NCI-H460 (cell line): Measurements from ENCODE around the gene PSMD11. TPM values are rescaled to one million over a fixed set of nuclear protein-coding genes. Genes with fewer than 3 reads are reported as not detected.

Source experiments
- DNase-seq: peaks from one replicate; pipeline ENCODE4 v3.0.0-alpha.2; 2016; ENCODE audit warnings: low read depth; ENCODE audit errors: extremely low read depth
- total RNA-seq: library from RNA; depleted of rRNA; stranded (reverse); fragments of >200 nt; shearing (Covaris generic); gene quantifications from 2 replicates; pipeline ENCODE4 v1.2.3, GENCODE V29; 2014

PSMD11 gene
- total RNA-seq, 1 experiment from 2014 or later = 204 TPM

DNA sequence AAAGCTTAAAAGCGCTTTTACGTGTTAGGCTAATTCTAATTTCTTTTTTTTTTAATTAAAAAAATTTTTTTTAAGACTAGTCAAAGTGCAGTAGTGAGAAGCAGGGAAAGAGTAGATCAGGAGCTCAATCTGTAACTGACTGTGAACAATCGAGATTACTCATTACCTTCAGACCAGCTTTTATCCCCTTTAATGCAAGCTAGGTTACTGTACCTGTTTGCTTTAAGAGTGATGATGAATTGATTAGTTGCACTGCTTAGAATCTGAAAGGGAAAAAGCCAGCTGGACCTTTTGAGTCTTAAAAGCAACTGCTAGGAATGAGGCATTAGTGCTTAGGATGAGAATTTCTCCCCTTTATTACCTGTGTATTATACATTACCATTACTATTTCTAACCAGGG, 19.0 kb downstream of the PSMD11 start:
- DNase-seq = no peak

DNA sequence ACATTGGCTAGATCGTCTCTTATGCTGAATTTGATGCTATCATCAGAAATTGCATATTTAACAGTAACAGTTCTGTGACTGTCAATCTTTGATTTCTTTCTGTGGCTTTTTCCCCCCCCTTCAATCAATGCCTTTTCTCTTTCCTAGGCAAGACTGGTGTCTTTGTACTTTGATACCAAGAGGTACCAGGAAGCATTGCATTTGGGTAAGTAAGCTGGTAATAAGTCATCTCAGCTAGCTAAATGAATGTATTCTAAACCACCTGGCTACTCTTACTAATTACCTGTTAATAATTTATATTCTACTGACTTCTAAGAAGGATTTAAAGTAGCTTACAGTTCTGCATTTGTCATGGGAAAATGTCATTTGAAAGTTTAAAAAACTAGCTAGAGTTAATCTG, 20.1 kb downstream of the PSMD11 start:
- DNase-seq = no peak

DNA sequence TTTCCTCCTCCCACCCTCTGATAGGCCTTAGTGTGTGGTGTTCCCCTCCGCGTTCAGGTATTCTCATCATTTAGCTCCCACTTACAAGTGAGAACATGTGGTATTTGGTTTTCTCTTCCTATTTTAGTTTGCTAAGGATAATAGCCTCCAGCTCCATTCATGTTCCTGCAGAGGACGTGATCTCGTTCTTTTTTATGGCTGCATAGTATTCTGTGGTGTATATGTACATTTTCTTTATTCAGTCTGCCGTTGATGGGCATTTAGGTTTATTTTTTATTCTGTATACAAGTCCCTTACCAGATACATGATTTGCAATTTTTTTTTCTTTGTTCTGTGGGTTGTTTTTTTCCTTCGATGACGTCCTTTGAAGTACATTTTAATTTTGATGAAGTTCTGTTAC, 23.6 kb downstream of the PSMD11 start:
- DNase-seq = no peak

DNA sequence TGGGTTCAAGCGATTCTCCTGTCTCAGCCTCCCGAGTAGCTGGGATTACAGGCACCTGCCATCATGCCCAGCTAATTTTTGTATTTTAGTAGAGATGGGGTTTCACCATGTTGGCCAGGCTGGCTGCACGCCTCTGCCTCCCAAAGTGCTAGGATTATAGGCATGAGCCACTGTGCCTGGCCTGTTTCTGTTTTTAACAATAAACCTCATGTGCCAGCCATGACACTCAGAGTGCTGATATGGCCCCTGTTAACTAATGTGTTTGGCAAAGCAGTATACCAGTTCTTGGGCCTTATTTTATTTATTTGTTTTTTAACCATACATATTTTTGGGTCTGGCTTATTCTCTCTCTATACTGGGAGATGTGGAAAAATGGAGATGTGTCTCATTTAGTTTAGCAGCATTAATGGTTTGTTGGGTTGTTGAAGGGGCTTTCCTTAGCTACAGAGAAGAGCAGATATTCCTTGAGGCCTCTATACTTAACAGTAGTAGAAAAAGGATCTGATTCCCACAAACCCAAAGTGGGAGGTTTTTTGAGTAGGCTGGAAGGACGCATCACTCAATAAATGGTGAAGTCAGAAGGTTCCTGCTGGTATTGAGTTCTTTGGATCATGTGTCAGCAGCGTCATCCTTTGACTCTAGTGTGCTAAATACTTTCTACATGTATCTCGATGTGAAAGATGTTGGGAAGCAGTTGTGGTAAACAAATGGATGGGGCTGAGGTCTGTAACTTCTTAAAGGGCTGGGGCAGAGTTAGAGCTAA, 26.3 kb downstream of the PSMD11 start:
- DNase-seq = no peak

DNA sequence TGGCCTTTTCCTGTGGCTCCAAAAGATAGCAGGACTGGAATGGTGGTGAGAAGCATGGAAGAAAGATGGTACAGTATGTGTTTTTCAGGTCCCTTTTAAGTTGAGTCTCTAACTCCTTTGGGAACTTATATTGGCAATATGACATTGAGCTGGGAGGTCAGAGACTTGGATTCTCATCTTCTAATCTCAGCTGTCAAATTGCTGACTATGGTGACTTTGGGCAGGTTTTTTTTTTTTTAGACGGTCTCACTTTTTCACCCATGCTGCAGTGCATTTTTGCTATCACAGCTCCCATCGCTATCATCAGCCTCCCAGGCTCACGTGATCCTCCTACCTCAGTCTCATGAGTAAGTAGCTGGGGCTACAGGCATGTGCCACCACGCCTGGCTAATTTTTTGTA, 27.3 kb downstream of the PSMD11 start:
- no peak for DNase-seq

DNA sequence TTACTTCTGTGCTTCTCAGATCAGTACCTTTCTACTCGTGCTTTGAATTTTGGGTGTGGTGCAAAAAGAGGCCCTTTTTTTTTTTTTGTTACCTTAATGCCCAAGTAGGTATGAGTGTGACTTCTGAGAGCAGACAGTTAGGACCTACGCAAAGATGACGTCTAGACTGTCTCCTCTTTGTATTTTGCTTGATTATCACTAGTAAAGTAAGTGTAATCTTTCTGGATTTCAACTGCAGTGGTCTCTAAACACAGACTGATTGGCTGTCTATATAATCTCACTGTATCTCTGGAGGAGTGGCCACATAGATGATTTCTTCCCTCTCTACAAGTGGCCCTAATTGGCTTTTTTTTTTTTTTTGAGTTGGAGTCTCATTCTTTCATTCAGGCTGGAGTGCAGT, 30.9 kb downstream of the PSMD11 start:
- no peak for DNase-seq

DNA sequence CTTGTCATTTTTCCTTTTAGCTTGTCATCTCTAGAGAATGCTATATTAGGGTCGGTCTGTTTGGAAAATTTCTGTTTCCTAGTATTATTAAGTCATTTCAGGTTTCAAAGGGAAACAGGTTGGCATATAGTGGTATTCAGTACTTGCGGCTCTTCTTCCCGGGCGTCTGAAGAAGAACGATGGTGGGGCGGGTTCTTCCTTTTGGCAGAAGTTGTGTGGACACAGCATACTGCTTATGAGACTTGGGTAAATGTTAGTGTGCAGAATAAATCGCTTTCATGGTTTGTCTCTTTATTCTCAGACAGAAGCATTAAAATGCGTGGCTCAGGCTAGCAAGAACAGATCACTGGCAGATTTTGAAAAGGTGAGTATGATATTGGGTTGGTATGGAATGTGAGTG, 32.9 kb downstream of the PSMD11 start:
- DNase-seq = no peak

DNA sequence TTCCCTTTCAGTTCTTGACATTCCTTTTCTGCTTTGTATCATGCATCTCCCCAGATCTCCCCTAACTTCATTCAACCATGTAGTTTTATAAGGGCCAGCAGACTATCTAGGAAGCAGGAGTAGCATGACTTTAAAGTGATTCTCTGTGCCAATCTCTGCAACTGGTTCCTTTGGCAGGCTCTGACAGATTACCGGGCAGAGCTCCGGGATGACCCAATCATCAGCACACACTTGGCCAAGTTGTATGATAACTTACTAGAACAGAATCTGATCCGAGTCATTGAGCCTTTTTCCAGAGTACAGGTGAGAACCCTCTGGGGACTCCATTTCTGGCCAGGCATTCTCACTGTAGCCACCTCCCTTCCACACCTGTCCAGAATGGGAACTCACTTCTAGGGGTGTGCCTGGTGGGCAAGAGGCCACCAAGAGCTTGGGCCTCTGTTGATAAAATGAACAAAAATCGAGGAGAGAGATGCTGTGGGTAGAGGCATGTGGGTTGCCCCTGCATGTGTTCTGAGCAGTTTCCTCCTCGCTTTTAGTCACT, 34.8 kb downstream of the PSMD11 start:
- no peak for DNase-seq

DNA sequence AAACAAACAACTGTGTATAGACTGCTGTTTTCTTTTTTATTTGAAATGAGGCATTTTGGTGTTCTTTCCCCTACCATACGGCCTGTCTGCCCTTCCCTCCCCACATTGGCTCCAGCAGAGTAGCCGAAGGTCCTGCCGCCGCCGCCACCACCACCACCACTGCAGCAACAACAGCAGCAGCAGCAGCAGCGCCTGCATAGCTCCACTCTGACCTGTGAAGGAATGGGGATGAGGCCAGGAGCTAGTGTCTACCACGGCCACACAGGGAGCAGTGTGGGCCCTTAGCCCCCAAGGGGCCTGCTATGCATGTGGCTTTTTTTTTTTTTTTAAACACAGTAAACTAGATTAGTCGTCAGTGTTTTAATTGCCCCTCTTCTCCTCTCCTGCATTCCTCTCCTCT, 36.9 kb downstream of the PSMD11 start:
- no peak for DNase-seq

DNA sequence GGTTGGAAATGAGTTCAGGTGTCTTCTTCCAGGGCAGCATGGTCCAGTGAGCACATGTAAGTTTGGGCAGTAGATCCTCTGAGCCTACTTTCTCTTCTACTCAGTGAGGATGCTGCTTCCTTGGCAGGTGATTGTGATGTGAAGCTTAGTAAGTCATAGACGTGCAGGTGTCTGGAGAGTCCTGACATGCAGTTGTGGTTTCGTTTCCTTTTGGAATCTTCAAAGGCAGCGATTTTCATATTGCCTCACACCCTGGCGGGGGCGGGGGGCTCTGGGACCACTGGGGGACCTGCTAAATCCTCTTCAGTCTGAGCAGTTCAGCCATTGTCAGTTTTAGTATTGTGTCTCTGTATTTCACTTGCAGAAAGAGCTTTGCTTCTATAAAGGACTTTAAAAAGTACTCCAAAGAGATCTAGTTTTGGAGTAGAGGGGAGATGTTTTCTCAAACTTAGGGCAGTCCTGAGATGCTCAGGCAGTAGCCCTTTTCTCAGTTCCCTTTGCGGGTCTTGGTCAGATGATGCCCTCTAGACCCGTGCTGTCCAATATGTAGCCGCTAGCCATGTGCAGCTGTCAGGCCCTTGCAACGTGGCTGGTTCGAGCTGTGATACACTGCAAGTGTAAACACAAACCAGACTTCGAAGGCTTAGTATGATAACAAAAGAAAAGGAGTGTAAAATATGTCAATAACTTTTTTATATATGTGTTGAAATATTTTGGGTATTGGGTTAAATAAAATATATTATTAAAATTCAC, 38.4 kb downstream of the PSMD11 start:
- DNase-seq = no peak

DNA sequence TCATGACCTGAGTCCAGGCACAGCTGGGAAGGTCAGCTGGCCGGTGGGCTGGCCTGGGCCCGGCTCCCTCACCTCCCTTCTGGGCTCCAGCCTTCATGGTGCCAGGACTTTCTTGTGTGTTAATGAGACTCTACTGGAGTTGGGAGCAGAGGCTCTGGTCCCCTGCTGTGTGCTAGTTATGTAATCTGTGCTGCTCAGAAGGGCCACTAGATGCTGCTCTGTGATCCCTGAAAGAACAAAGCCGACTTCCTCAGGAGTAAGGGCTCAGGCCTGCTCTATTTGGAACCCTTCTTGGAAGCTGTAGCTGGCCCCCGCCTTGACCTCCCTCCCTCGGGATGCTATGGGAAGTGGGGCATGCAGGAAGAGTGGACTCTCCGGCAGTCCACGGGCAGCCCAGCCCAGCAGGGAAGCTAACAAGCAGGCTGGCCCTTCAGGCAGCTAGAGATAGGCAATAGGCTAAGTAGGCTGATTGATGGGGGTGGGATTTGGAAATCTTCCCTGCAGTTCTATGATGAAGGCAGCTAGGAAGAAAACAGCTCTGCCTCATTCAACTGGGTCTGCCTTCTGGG, 39.2 kb downstream of the PSMD11 start:
- DNase-seq = peak; percentile 62

DNA sequence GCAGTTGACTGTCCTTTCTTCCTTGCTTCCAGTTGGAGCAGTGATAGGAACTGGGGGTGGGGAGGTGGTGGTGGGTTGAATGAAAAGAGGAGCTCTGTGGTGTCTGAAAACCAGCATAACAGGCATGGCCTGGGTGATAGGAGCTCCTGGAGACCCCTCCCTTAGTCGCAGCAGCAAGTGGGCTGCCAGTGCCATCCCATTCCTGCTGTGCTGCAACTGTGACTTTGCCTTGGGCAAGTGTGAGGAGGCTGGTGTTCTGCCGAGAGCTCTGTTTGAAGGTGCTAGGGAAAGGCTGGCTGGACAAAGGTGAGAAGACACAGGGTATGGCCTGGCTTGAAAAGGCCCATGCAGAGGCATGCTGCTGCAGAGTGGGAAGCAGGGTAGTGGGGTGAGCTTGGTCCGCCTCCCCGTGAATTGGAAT, 39.7 kb downstream of the PSMD11 start:
- DNase-seq = no peak

DNA sequence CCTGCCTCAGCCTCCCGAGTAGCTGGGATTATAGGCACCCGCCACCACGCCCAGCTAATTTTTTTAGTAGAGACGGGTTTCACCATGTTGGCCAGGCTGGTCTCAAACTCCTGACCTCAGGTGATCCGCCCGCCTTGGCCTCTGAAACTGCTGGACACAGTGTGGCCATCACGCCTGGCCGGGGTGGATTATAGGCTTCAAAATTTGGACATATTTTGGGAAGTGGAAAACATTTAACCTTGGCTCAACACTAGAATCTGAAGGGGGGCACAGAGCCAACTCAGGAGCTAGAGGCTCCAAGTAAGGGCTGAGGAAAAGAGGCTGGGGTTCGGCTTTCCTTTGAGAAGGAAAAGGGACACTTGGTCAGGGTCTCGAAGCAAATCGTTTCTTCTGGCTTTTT, 40.3 kb downstream of the PSMD11 start:
- no peak for DNase-seq

DNA sequence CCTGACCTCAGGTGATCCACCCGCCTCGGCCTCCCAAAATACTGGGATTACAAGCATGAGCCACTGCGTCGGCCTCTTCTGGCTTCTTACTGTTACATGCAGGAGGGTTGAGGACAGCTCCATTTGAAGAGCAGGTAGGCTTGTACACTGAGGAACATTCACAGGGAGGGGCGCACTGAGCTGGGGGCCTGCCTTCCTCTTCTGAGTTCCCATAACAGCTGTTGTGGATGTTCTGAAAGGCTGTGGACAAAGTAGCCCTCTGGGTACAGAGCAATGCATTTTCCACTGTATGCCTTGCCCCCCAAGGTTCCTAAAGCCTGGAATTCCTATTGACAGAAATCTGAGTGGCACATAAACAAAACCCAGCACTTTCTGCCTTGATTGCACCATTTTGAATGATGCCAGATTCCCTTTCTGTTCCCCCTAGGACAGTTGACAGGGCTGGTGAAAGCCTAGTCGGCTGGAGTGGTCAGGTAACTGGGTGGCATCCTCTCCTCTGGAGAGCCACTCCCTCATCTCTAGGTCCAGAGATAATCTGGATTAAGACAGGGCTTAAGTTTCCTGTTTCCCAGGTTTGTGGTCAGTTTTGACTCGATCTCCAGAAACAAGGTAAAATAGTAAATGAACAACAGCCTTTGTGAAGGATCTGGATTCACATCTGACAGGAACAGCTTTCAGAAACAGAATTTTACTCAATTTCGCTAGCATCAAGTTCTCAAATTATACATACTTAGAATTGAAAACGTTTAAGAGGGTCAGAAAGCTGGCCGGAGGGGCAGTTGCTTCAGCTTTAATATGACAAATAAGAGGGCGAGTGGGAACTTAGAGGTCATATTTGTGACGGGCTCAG, 41.2 kb downstream of the PSMD11 start:
- DNase-seq = no peak

DNA sequence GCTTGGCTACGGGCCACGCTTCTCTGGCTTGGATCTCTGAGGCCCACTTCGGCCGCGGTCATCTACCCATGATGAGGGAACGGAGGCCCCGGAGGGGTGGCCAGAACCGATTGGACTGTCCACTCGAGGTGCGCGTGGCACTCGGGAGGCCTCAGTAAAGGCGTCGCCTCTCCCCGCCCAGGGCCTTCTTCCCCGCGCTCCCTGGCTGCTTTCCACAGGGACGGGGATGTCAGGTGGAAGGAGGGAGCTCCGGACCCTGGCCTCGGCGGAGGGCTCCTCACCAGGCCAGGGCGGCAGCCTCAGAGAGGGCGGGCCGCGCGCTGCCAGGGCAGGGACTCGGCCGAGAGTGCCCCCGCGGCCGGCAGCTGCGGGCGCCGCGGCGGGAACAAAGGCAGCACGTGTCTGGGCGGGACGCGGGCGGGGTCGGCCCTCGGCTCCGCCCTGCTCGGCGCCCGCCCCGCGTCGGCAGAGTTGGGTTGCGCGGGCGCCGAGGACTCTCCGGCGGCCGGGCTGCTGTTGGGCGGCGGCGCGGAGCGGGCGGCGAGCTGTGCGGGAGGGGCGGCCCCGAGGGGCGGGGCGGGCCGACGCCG, 41.9 kb downstream of the PSMD11 start:
- DNase-seq = peak; percentile 64

DNA sequence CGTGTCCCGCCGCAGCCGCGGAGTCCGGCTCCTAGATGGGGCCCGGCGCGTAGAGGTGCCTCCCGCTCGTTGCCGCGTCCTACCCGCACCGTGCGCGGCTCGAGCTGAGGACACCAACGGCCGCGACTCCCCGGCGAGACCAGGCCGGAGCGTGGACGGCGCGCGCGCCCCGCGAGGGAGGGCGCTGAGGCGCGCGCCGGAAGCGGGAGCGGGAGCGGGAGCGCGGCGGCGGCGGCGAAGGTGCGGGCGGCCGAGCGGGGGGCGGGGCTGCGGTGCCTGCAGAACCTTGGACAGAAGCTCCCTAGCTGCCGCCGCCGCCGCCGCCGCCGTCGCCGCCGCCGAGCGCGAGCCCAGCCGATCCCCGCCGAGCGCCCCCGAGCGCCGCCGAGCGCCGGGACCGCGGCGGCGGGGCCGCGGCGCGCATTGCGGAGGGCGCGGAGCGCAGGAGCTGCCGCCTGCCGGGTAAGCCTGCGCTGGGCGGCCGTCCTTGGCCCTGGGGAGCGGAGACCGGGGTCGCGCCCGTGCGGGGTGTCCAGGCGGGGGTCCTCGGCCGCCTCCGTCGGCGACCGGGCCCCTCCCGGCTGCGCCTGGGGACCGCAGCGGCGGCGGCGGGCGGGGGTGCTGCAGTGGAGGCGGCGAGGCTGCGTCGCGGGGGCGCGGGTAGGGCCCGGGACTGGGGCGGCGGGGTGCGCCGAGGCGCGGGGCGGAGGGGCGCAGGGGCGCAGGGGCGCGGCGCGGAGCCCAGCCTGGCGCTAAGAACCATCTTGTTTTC, 42.6 kb downstream of the PSMD11 start, which contains the start of gene CDK5R1:
Gene CDK5R1 (plus strand): TSS at position 293 of the 772 bp plus-strand sequence. CDS start 628 bp downstream, outside the sequence.
- peak; percentile 61 for DNase-seq

DNA sequence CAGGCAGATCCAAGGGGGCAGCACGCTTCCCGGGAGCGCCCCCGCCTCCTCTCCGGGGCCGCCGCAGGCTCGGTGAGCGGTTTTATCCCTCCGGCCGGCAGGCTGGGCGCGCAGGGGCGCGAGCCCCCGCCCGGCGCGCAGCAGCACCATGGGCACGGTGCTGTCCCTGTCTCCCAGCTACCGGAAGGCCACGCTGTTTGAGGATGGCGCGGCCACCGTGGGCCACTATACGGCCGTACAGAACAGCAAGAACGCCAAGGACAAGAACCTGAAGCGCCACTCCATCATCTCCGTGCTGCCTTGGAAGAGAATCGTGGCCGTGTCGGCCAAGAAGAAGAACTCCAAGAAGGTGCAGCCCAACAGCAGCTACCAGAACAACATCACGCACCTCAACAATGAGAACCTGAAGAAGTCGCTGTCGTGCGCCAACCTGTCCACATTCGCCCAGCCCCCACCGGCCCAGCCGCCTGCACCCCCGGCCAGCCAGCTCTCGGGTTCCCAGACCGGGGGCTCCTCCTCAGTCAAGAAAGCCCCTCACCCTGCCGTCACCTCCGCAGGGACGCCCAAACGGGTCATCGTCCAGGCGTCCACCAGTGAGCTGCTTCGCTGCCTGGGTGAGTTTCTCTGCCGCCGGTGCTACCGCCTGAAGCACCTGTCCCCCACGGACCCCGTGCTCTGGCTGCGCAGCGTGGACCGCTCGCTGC, 43.3 kb downstream of the PSMD11 start:
- no peak for DNase-seq

DNA sequence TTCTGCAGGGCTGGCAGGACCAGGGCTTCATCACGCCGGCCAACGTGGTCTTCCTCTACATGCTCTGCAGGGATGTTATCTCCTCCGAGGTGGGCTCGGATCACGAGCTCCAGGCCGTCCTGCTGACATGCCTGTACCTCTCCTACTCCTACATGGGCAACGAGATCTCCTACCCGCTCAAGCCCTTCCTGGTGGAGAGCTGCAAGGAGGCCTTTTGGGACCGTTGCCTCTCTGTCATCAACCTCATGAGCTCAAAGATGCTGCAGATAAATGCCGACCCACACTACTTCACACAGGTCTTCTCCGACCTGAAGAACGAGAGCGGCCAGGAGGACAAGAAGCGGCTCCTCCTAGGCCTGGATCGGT, 43.9 kb downstream of the PSMD11 start:
- no peak for DNase-seq
